ENCODE measurements around the gene CREB5.
A peak's percentile ranks its signal among the peaks of the same experiment; 100 is the strongest.

The CREB5 gene

GRCh38 chr7:28723336-28723735, 311.0 kb downstream of the CREB5 start:
- DNase-seq, result no peak

DNA sequence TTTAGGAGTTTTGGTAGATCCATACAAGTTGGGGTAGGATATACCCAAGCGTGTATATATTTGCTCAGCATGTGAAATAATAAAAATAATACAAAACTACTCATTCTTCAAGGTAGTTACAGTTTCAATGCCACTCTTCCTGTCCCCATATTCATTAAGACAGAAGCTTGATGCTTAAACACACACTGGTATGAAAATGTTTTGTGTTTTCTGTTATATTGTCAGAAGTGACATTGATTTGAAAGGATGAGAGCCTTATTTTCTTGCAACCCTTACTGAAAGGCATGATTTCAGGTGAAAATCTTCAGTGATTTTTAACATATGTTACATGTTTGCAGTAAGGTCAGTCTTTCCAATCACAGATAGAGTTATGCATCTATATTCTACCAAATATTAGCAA, 312.2 kb downstream of the CREB5 start:
- no peak for DNase-seq

GRCh38 chr7:28725045-28725642, 312.8 kb downstream of the CREB5 start:
- DNase-seq, result no peak

DNA sequence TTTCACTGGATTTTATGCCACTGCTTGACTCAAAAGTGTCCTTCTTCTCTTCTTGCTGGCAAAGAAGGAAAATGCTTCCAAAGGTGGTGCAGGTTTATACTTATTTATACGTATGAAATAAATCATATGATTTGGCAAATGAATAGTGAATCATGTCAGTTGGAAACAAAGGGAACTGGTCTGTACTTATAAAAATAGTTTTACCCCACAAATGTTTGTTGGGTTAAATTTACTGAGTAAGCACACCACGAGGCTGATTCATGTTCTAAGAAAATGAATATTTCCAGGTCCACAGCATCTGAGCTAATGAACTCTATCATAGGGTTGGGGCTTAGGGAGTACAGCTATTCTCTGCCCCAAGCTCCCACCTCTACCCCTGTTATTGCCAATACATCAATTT, 313.6 kb downstream of the CREB5 start:
- no peak for DNase-seq

DNA sequence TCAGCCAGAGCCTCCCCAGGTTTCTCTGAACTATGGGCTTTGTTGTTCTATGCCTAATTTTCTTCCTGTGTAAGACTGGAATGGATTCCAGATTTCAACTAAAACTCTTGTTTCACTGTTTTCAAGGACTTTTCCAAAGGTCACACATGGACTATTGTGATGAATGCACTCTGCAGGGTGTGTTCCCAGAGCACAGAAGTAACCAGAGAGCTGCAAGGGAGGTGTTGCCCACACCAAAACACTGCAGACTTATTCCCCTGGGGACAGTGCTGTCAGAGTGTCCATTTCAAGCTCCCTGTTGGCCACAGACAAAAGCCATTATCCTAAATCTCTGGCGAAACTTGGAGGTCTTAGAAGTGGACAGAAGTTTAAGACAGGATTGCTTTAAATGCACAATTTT, 314.2 kb downstream of the CREB5 start:
- DNase-seq, result no peak

DNA sequence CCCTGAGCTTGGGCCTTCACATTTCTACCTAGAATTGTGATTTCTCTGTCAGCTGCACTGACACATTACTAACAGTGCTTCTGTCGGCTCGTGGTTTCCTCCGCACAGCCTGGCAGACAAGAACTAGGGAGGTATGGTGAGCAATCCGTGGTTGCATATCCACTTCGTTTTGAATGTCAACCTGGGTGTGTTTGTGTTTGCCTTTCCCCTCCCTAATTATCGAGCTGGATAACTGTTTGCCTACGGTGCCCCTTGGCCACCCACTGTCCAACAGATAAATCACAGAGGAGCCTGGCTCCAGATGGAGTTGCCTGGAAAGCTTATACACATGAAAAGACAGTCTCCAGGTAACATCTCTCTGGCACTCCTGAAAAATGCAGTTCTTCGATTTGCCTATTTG, 317.0 kb downstream of the CREB5 start:
- no peak for DNase-seq

GRCh38 chr7:28729727-28730126, 317.4 kb downstream of the CREB5 start:
- no peak for DNase-seq

DNA sequence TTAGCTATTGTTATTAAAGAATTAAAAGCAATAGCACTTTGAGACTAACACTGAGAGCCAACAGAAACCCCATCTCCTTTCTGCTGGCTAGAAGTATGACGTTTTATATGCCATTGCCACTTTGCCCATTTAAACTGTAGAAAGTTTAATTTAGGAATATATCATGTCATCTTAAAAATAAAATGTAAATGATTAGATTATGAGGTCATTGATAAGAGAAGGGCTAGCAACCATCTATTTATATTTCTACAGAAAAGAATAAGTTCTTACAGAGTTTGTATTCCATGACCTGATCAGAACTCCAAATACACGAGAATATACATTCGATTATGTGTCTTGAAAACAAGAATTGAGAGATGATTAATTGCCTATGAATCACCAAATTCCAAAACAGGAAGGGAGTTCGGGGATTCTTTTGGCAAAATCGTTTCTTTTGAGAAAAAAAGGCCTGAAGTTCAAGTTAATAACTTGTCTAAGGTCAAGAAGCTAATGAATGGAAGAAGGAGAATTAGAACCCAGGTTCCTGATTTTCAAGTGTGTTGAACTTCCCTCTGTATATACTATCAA, 318.9 kb downstream of the CREB5 start:
- DNase-seq, result no peak

- DNase-seq, result no peak
Measured at GRCh38 chr7:28732071-28732869, 320.0 kb downstream of the CREB5 start.

- DNase-seq, result no peak
Measured at GRCh38 chr7:28733035-28733434, 320.7 kb downstream of the CREB5 start.

- DNase-seq, result no peak
Measured at GRCh38 chr7:28738412-28738811, 326.1 kb downstream of the CREB5 start.

DNA sequence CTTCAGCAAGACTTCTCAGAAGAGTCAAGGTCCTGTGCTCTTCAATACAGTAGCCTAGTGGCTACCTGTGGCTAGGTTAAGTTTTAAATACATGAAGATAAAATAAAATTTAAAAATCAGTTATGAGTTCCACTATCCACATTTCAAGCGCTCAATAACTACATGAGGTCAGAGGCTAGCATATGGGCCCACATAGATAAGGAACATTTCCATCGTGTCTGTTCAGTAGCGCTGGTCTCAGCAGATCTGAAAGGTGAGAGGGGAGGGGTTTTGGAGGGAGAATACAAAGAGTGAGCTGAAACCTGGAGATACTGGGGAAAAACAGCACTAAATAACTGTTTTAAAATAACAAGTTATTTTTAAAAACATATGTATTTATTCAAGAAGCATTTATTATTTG, 326.8 kb downstream of the CREB5 start:
- DNase-seq, result no peak

DNA sequence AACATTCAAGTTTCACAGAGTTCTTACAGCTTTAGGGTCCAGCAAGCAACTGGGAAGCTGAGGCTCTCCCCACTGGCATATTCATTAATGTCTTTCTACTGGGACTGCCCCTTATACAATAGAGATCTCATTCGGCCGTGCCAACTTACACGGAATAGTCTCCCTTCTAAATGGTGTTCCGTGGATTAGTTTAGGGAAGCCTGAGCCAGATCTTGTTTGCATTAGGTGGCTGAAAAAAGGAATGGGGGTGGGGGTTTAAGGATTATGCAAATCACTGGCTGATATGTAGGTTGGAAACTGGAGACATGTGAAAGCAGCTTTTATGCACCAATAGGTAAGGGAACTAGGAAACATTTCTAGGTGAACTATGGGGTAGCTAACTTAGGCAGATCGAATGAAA, 327.5 kb downstream of the CREB5 start:
- DNase-seq, result no peak

- DNase-seq, result no peak
Measured at GRCh38 chr7:28744951-28745350, 332.6 kb downstream of the CREB5 start.

GRCh38 chr7:28745351-28745750, 333.0 kb downstream of the CREB5 start:
- no peak for DNase-seq

- no peak for DNase-seq
Measured at GRCh38 chr7:28747404-28747803, 335.1 kb downstream of the CREB5 start.

GRCh38 chr7:28747854-28748253, 335.5 kb downstream of the CREB5 start:
- DNase-seq, result no peak

DNA sequence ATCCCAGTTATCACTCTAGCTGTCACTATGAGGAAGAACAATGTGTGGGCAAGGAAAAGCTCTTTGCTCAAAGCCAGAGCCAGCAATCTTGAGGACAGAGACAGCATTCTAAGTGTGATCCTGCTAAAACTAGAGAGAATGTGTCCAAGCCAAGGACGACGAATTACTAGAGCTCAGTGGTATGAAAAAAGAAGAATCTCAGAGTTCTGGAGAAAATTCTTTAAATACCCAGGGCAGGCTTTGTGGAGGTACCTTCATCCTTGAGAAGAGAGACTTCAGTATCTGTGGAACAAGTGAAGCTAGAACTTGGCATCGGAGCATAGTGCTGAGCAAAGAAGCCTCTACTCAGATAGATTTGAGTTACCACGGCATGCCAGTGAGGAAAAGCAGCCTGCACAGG, 336.0 kb downstream of the CREB5 start:
- no peak for DNase-seq

- DNase-seq, result peak in 1 of 5 experiments; percentile 5
Measured at GRCh38 chr7:28748933-28749584, 336.7 kb downstream of the CREB5 start.

- DNase-seq, result no peak
Measured at GRCh38 chr7:28749638-28750037, 337.3 kb downstream of the CREB5 start.

- no peak for DNase-seq
Measured at GRCh38 chr7:28750981-28751380, 338.7 kb downstream of the CREB5 start.

DNA sequence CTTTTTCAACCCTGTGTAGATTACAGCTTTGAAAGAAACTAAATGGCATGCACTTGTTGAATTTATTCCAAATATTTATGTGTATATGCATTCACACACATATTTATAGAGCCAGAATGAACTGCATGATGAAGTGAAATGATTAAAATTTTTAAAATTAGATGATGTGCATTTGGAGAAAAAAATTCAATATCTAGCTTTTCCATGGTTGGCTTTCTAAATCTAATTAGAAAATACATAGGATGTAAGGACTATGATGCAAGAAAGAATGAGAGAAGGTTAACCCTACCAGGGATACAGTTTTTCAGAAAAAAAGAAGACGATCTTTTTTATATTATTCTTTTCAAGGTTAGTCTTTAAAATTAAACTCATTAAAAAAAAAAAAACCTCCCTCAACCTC, 341.3 kb downstream of the CREB5 start:
- no peak for DNase-seq

DNA sequence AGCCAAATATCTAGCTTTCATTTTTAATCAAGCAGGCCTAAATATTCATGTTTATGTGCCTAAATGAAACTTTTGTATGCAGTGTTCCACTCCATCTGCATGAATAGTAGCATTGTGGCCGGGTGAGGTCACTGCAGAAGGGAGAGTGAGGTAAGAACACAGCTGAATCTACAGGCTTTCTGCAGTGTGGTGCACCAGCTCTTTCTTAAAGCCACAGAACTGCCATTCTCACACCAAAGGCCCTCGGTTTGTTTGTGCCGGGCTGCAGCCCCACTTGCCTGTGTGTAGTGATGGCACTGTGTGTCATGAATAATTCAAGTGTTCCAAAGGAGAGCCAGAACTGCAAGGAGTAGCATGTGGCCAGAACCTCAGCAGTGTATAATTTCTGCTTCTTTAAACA, 341.7 kb downstream of the CREB5 start:
- DNase-seq, result no peak

- no peak for DNase-seq
Measured at GRCh38 chr7:28754447-28754846, 342.1 kb downstream of the CREB5 start.
